K562 (cell line): ENCODE data around the gene PRMT3. TPM values are rescaled to one million over a fixed set of nuclear protein-coding genes. Genes with fewer than 3 reads are reported as not detected.

Experiments used
- BDP1 ChIP-seq: IDR thresholded peaks from 3 replicates; pipeline ENCODE4 v1.6.1; 2011; ENCODE audit not compliant: insufficient read length, insufficient read depth
- EP400 ChIP-seq: fragments of 450-650 bp; IDR thresholded peaks from 2 replicates; pipeline ENCODE4 v1.6.1; 2017; ENCODE audit warnings: antibody characterized with exemption, mild to moderate bottlenecking, moderate library complexity
- GTF2F1 ChIP-seq: IDR thresholded peaks from 2 replicates; pipeline ENCODE4 v1.6.1; 2011; ENCODE audit warnings: low read depth, low read length, improper control_type of control experiment
- HEY1 ChIP-seq: fragments of 250-450 bp; sonication (Bioruptor Pico); IDR thresholded peaks from 2 replicates; pipeline ENCODE4 v1.5.0; 2020; ENCODE audit warnings: mild to moderate bottlenecking, moderate library complexity, borderline replicate concordance
- MED1 ChIP-seq: sonication (generic); formaldehyde crosslinking; IDR thresholded peaks from 2 replicates; pipeline ENCODE4 v1.8.1; 2023; ENCODE audit warnings: missing genetic modification reagents, borderline replicate concordance
- NFXL1 ChIP-seq: fragments of 450-650 bp; formaldehyde crosslinking; IDR thresholded peaks from 2 replicates; pipeline ENCODE4 v1.4.0; 2021; ENCODE audit warnings: mild to moderate bottlenecking
- PURB ChIP-seq: sonication (generic); formaldehyde crosslinking; IDR thresholded peaks from 2 replicates; pipeline ENCODE4 v1.9.0; 2021; ENCODE audit warnings: low read depth, mild to moderate bottlenecking, missing genetic modification reagents
- ZBTB7A ChIP-seq: IDR thresholded peaks from 2 replicates; pipeline ENCODE4 v1.6.1; 2011; ENCODE audit warnings: low read depth, mild to moderate bottlenecking, low read length, moderate library complexity, borderline replicate concordance; ENCODE audit not compliant: control insufficient read depth
- ZNF436 ChIP-seq: fragments of 250-450, 450-650 bp; sonication (Bioruptor Pico); formaldehyde crosslinking; IDR thresholded peaks from 2 replicates; pipeline ENCODE4 v1.7.0; 2020; ENCODE audit warnings: mild to moderate bottlenecking
- polyA plus RNA-seq, 8 experiments: library from polyadenylated mRNA; depleted of rRNA in 4 of 8; stranded (reverse) in 5 of 8; unstranded in 3 of 8; fragments of >200 nt; fragmentation: Nextera tagmentation in 2 of 8; fragmentation: Illumina TruSeq in 1 of 8; extraction: Ambion mirVana in 2 of 8; extraction: Trizol in 1 of 8; gene quantifications; 2 replicates each; pipeline versions ENCODE4 v1.2.1 to v1.2.3, GENCODE V29; 2011 to 2014; ENCODE audit warnings: inconsistent platforms in 1 of 8, missing spikeins in 1 of 8
- total RNA-seq, 7 experiments: library from RNA; depleted of rRNA in 6 of 7; stranded (reverse); fragments of >200 nt in 6 of 7; fragmentation: Illumina TruSeq in 2 of 7; extraction: Trizol in 2 of 7; gene quantifications; 2 replicates each; pipeline versions ENCODE4 v1.2.1 to v1.2.3, GENCODE V29; 2011 to 2021; ENCODE audit warnings: low replicate concordance in 1 of 7
- TF ChIP-seq, protein P1 (sequence below), 3 experiments: fragments of 200-800 bp in 1 of 3; fragments of 250-450 bp in 1 of 3; fragments of 450-650 bp in 1 of 3; sonication (Bioruptor Pico) in 1 of 3; sonication (Bioruptor generic) in 1 of 3; formaldehyde crosslinking in 1 of 3; IDR thresholded peaks; 2 replicates each; pipeline versions ENCODE4 v1.6.1 to v1.8.0; 2016 to 2022; ENCODE audit warnings: mild to moderate bottlenecking in 2 of 3, missing genetic modification characterization in 2 of 3, missing compliant biosample characterization in 1 of 3, moderate library complexity in 1 of 3
- TF ChIP-seq, protein P2 (sequence below): sonication (generic); formaldehyde crosslinking; IDR thresholded peaks from 2 replicates; pipeline ENCODE4 v1.8.0; 2023; ENCODE audit warnings: missing genetic modification reagents, mild to moderate bottlenecking, borderline replicate concordance
- TF ChIP-seq, protein P3 (sequence below), 2 experiments: IDR thresholded peaks; 2 replicates each; pipeline ENCODE4 v1.6.1; 2011; ENCODE audit warnings: borderline replicate concordance in 1 of 2, control low read depth in 1 of 2, low read depth in 1 of 2, low read length in 1 of 2, mild to moderate bottlenecking in 1 of 2, mixed read lengths in 1 of 2, moderate library complexity in 1 of 2; ENCODE audit not compliant: insufficient read depth in 1 of 2, insufficient read length in 1 of 2, poor library complexity in 1 of 2, severe bottlenecking in 1 of 2; ENCODE audit errors: extremely low read depth in 1 of 2
- TF ChIP-seq, protein P4 (sequence below): sonication (generic); formaldehyde crosslinking; IDR thresholded peaks from 2 replicates; pipeline ENCODE4 v1.8.1; 2023; ENCODE audit warnings: mild to moderate bottlenecking, missing genetic modification reagents

Gene PRMT3
- total and polyA plus RNA-seq, 9 of the 15 experiments (the other 6 are each of a cell fraction or from before 2014, with no cell fraction given) = 24.0 to 62.1 (median 44.7) TPM

DNA sequence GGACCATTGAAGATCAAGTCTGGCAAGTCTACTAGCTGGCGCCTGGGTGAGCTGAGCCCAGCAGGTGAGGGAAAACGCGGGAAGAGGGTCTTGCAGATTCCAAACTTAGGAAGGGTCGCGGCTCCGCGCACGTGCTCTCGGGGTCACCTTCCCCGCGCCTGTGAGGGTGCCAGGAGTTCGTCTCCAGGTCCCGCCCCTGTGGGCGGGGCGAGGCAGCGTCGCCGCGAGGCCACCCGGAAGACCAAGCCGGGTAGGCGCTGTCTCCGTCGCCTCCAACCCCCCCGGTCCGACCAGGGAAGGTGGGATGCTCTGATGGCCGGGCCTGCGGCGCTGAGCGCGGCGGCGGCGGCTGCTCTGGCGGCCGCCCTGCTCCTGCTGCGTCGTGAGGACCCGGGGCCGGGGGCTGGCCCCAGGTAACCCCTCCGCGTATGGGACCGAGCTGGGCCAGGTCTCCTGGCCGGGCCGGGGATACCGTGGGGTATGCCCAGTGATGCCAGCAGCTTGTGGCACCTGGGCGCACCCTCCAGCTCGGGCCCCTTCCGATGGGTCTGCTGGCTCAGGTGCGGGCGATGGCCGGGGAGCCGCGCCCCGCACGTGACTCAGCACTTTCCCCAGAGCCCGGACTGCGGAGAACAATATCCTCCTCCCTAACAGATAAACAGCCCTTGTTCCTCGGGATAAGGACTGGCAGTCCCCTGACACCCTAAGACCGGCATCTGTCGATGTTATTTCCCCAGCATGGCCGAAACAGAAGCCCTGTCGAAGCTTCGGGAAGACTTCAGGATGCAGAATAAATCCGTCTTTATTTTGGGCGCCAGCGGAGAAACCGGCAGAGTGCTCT is 23.8 kb upstream of the PRMT3 start, which contains the start of gene HTATIP2 (continued):
- TF ChIP-seq, protein P1, sequence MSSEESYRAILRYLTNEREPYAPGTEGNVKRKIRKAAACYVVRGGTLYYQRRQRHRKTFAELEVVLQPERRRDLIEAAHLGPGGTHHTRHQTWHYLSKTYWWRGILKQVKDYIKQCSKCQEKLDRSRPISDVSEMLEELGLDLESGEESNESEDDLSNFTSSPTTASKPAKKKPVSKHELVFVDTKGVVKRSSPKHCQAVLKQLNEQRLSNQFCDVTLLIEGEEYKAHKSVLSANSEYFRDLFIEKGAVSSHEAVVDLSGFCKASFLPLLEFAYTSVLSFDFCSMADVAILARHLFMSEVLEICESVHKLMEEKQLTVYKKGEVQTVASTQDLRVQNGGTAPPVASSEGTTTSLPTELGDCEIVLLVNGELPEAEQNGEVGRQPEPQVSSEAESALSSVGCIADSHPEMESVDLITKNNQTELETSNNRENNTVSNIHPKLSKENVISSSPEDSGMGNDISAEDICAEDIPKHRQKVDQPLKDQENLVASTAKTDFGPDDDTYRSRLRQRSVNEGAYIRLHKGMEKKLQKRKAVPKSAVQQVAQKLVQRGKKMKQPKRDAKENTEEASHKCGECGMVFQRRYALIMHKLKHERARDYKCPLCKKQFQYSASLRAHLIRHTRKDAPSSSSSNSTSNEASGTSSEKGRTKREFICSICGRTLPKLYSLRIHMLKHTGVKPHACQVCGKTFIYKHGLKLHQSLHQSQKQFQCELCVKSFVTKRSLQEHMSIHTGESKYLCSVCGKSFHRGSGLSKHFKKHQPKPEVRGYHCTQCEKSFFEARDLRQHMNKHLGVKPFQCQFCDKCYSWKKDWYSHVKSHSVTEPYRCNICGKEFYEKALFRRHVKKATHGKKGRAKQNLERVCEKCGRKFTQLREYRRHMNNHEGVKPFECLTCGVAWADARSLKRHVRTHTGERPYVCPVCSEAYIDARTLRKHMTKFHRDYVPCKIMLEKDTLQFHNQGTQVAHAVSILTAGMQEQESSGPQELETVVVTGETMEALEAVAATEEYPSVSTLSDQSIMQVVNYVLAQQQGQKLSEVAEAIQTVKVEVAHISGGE (CRISPR knock-in tag; IDR thresholded peaks at IDR 0.05) = peak in 1 of 3 experiments; percentile 61; a peak in 1 of 6 replicates
- TF ChIP-seq EP400 = peak; percentile 78
- TF ChIP-seq ZNF436 = no peak
- TF ChIP-seq, protein P2, sequence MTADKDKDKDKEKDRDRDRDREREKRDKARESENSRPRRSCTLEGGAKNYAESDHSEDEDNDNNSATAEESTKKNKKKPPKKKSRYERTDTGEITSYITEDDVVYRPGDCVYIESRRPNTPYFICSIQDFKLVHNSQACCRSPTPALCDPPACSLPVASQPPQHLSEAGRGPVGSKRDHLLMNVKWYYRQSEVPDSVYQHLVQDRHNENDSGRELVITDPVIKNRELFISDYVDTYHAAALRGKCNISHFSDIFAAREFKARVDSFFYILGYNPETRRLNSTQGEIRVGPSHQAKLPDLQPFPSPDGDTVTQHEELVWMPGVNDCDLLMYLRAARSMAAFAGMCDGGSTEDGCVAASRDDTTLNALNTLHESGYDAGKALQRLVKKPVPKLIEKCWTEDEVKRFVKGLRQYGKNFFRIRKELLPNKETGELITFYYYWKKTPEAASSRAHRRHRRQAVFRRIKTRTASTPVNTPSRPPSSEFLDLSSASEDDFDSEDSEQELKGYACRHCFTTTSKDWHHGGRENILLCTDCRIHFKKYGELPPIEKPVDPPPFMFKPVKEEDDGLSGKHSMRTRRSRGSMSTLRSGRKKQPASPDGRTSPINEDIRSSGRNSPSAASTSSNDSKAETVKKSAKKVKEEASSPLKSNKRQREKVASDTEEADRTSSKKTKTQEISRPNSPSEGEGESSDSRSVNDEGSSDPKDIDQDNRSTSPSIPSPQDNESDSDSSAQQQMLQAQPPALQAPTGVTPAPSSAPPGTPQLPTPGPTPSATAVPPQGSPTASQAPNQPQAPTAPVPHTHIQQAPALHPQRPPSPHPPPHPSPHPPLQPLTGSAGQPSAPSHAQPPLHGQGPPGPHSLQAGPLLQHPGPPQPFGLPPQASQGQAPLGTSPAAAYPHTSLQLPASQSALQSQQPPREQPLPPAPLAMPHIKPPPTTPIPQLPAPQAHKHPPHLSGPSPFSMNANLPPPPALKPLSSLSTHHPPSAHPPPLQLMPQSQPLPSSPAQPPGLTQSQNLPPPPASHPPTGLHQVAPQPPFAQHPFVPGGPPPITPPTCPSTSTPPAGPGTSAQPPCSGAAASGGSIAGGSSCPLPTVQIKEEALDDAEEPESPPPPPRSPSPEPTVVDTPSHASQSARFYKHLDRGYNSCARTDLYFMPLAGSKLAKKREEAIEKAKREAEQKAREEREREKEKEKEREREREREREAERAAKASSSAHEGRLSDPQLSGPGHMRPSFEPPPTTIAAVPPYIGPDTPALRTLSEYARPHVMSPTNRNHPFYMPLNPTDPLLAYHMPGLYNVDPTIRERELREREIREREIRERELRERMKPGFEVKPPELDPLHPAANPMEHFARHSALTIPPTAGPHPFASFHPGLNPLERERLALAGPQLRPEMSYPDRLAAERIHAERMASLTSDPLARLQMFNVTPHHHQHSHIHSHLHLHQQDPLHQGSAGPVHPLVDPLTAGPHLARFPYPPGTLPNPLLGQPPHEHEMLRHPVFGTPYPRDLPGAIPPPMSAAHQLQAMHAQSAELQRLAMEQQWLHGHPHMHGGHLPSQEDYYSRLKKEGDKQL (CRISPR knock-in tag) = 0 out of 2 replicates have a peak, but pooled peaks have one; percentile 46
- no peak for TF ChIP-seq NFXL1 (CRISPR knock-in tag)
- TF ChIP-seq, protein P3, sequence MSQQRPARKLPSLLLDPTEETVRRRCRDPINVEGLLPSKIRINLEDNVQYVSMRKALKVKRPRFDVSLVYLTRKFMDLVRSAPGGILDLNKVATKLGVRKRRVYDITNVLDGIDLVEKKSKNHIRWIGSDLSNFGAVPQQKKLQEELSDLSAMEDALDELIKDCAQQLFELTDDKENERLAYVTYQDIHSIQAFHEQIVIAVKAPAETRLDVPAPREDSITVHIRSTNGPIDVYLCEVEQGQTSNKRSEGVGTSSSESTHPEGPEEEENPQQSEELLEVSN (IDR thresholded peaks at IDR 0.05; ENCODE audit: borderline replicate concordance in 1 of 2, extremely low read depth in 1 of 2, insufficient read depth in 1 of 2, insufficient read length in 1 of 2, low read depth in 1 of 2, low read length in 1 of 2, poor library complexity in 1 of 2, severe bottlenecking in 1 of 2) = peak; percentile 93 to 97
- TF ChIP-seq, protein P4, sequence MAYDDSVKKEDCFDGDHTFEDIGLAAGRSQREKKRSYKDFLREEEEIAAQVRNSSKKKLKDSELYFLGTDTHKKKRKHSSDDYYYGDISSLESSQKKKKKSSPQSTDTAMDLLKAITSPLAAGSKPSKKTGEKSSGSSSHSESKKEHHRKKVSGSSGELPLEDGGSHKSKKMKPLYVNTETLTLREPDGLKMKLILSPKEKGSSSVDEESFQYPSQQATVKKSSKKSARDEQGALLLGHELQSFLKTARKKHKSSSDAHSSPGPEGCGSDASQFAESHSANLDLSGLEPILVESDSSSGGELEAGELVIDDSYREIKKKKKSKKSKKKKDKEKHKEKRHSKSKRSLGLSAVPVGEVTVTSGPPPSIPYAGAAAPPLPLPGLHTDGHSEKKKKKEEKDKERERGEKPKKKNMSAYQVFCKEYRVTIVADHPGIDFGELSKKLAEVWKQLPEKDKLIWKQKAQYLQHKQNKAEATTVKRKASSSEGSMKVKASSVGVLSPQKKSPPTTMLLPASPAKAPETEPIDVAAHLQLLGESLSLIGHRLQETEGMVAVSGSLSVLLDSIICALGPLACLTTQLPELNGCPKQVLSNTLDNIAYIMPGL (CRISPR knock-in tag) = no peak
- TF ChIP-seq ZBTB7A = peak; percentile 79; the same call in 1 of the 2 replicates
- TF ChIP-seq GTF2F1 = no peak
- no peak for TF ChIP-seq HEY1
- no peak for TF ChIP-seq BDP1
- no peak for TF ChIP-seq PURB (CRISPR knock-in tag)
- no peak for TF ChIP-seq MED1
